HEK293 (cell line): ENCODE measurements around the gene NTSR1.

Source experiments
- CTCF ChIP-seq: fragments of 450-650 bp; formaldehyde crosslinking; IDR thresholded peaks from 2 replicates; pipeline ENCODE4 v1.5.1; 2016; ENCODE audit warnings: missing biosample characterization, missing genetic modification characterization
- PRDM10 ChIP-seq: fragments of 450-650 bp; formaldehyde crosslinking; IDR thresholded peaks from 2 replicates; pipeline ENCODE4 v1.5.1; 2016; ENCODE audit warnings: missing biosample characterization, missing genetic modification characterization
- REST ChIP-seq: fragments of 450-650 bp; formaldehyde crosslinking; IDR thresholded peaks from 2 replicates; pipeline ENCODE4 v1.5.1; 2016; ENCODE audit warnings: missing biosample characterization, missing genetic modification characterization
- SCRT1 ChIP-seq: fragments of 450-650 bp; formaldehyde crosslinking; IDR thresholded peaks from 2 replicates; pipeline ENCODE4 v1.5.1; 2016; ENCODE audit warnings: missing biosample characterization, missing genetic modification characterization, borderline replicate concordance
- SETDB1 ChIP-seq: IDR thresholded peaks from one replicate; pipeline ENCODE4 v1.6.1; 2017; ENCODE audit warnings: mild to moderate bottlenecking, low read length, moderate library complexity, mixed read lengths; ENCODE audit not compliant: insufficient read length
- SP7 ChIP-seq: fragments of 450-650 bp; formaldehyde crosslinking; IDR thresholded peaks from 2 replicates; pipeline ENCODE4 v1.5.1; 2016; ENCODE audit warnings: missing biosample characterization, missing genetic modification characterization
- ZBTB1 ChIP-seq: fragments of 450-650 bp; formaldehyde crosslinking; IDR thresholded peaks from 2 replicates; pipeline ENCODE4 v1.5.1; 2016; ENCODE audit warnings: missing biosample characterization, missing genetic modification characterization
- ZBTB44 ChIP-seq: fragments of 450-650 bp; IDR thresholded peaks from 2 replicates; pipeline ENCODE4 v1.5.1; 2018; ENCODE audit warnings: missing biosample characterization, mild to moderate bottlenecking, missing genetic modification characterization
- ZBTB48 ChIP-seq: fragments of 450-650 bp; formaldehyde crosslinking; IDR thresholded peaks from 2 replicates; pipeline ENCODE4 v1.5.1; 2016; ENCODE audit warnings: missing biosample characterization, missing genetic modification characterization
- ZBTB8A ChIP-seq: fragments of 450-650 bp; formaldehyde crosslinking; IDR thresholded peaks from 2 replicates; pipeline ENCODE4 v1.5.1; 2016; ENCODE audit warnings: missing biosample characterization, missing genetic modification characterization
- ZFP41 ChIP-seq: fragments of 450-650 bp; formaldehyde crosslinking; IDR thresholded peaks from 2 replicates; pipeline ENCODE4 v1.5.1; 2016; ENCODE audit warnings: missing biosample characterization, missing genetic modification characterization, borderline replicate concordance
- ZNF274 ChIP-seq, 2 experiments: fragments of 200-500 bp in 1 of 2; fragments of 450-650 bp in 1 of 2; sonication (Bioruptor generic) in 1 of 2; formaldehyde crosslinking in 1 of 2; IDR thresholded peaks; 2 replicates each; pipeline versions ENCODE4 v1.5.1 to v1.6.1; 2014 to 2016; ENCODE audit warnings: borderline replicate concordance in 1 of 2, inconsistent platforms in 1 of 2, low read length in 1 of 2, missing biosample characterization in 1 of 2, missing genetic modification characterization in 1 of 2
- ZNF335 ChIP-seq: fragments of 450-650 bp; formaldehyde crosslinking; conservative IDR thresholded peaks from 2 replicates; pipeline ENCODE4 v1.5.1; 2016; ENCODE audit warnings: missing biosample characterization, missing genetic modification characterization
- ZNF362 ChIP-seq: fragments of 450-650 bp; formaldehyde crosslinking; IDR thresholded peaks from 2 replicates; pipeline ENCODE4 v1.5.1; 2016; ENCODE audit warnings: missing biosample characterization, missing genetic modification characterization
- ZNF391 ChIP-seq: fragments of 450-650 bp; formaldehyde crosslinking; IDR thresholded peaks from 2 replicates; pipeline ENCODE4 v1.5.1; 2016; ENCODE audit warnings: low read depth, missing biosample characterization, missing genetic modification characterization, borderline replicate concordance
- ZNF473 ChIP-seq: fragments of 450-650 bp; formaldehyde crosslinking; IDR thresholded peaks from 2 replicates; pipeline ENCODE4 v1.5.1; 2017; ENCODE audit warnings: missing biosample characterization, missing genetic modification characterization
- ZNF510 ChIP-seq: fragments of 450-650 bp; formaldehyde crosslinking; IDR thresholded peaks from 2 replicates; pipeline ENCODE4 v1.5.1; 2018; ENCODE audit warnings: mild to moderate bottlenecking, missing genetic modification characterization, missing biosample characterization; ENCODE audit not compliant: insufficient replicate concordance
- ZNF513 ChIP-seq: fragments of 450-650 bp; IDR thresholded peaks from 2 replicates; pipeline ENCODE4 v1.5.1; 2018; ENCODE audit warnings: missing biosample characterization, missing genetic modification characterization
- ZNF514 ChIP-seq: fragments of 450-650 bp; formaldehyde crosslinking; IDR thresholded peaks from 2 replicates; pipeline ENCODE4 v1.5.1; 2016; ENCODE audit warnings: missing biosample characterization, missing genetic modification characterization
- ZNF692 ChIP-seq: fragments of 450-650 bp; formaldehyde crosslinking; IDR thresholded peaks from 2 replicates; pipeline ENCODE4 v1.5.1; 2016; ENCODE audit warnings: missing biosample characterization, missing genetic modification characterization
- ZSCAN23 ChIP-seq: fragments of 450-650 bp; formaldehyde crosslinking; IDR thresholded peaks from 2 replicates; pipeline ENCODE4 v1.5.1; 2016; ENCODE audit warnings: missing biosample characterization, missing genetic modification characterization

NTSR1 gene

GRCh38 chr20:62776692-62777527, 68.3 kb downstream of the NTSR1 start (continued):
- TF ChIP-seq ZNF692 (tag by site-specific recombination) (no peak), SETDB1 (no peak), SCRT1 (tag by site-specific recombination) (peak; percentile 90), ZNF473 (tag by site-specific recombination) (no peak), ZNF274 (IDR thresholded peaks at IDR 0.05; ENCODE audit: low read length) (no peak), ZNF274 (tag by site-specific recombination; IDR thresholded peaks at IDR 0.05; ENCODE audit: borderline replicate concordance) (no peak), ZBTB44 (tag by site-specific recombination) (no peak), ZNF391 (tag by site-specific recombination) (peak; percentile 53; the same call in 1 of the 2 replicates), SP7 (peak; percentile 32; the same call in 1 of the 2 replicates), ZBTB8A (tag by site-specific recombination) (no peak), REST (no peak), ZBTB48 (tag by site-specific recombination) (no peak), ZNF514 (no peak), ZNF510 (tag by site-specific recombination) (no peak), CTCF (no peak), ZNF335 (tag by site-specific recombination) (peak; percentile 42; the same call in 1 of the 2 replicates), ZBTB1 (tag by site-specific recombination) (no peak), ZFP41 (no peak), ZNF513 (tag by site-specific recombination) (no peak), PRDM10 (tag by site-specific recombination) (no peak), ZSCAN23 (no peak), ZNF362 (tag by site-specific recombination) (no peak)
